NCI-H187 (cell line): ENCODE measurements around the gene MIEF1.
"Not testable (repeated sequence)": the region's sequence is repeated elsewhere in the genome, so short reads cannot be mapped to it uniquely, and the experiment has no call there.

Experiments
- DNase-seq, 2 experiments: peaks; one replicate each; lab custom pipeline; 2025; lab: John Stamatoyannopoulos, UW

Gene MIEF1

DNA sequence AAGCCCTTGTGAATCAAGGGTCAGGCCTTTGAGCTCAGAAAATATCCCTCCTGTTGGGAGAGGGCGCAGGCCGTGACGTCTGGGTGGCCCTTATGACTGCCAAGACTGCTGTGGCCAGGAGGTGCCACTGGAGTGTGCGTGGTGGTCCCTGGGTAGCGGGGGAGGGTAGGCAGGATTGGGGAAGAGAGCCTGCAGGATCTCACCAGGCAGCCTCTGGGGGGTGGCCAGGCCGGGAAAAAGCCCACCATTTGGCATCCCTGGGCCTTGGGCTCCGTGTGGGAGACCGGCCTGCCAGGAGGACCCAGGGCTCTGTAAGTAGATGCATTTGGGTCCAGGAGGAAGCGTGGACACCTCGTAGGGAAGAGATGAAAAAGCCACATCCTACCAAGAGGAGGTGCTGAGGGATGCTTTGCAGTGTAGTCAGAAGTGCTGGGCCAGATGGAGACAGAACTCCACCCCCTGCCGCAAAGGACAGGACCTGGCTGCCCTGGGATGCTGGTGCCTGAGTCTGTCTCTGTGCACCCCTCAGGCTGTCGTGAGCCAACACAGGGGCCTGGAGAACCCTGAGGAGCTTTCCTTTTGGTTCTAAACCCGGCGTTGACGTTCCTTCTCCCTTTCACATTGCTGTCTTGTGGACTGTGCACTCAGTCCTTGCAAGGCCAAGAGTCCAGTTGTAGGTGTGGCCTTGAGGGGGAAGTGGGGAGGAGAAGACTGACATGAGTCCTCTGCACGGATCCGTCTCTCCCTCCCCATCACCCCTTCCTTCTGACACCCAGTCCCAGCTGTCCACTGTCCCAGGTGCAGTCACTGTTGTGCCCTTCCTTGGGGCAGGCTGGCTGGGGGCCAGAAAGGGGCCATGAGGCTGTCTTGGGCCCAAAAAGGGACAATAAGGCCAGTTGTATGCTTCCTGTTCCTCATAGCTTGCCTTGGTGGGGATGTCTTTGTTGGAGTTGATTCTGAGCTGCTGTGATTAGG is 12.7 kb upstream of the MIEF1 start:
- no peak for DNase-seq

DNA sequence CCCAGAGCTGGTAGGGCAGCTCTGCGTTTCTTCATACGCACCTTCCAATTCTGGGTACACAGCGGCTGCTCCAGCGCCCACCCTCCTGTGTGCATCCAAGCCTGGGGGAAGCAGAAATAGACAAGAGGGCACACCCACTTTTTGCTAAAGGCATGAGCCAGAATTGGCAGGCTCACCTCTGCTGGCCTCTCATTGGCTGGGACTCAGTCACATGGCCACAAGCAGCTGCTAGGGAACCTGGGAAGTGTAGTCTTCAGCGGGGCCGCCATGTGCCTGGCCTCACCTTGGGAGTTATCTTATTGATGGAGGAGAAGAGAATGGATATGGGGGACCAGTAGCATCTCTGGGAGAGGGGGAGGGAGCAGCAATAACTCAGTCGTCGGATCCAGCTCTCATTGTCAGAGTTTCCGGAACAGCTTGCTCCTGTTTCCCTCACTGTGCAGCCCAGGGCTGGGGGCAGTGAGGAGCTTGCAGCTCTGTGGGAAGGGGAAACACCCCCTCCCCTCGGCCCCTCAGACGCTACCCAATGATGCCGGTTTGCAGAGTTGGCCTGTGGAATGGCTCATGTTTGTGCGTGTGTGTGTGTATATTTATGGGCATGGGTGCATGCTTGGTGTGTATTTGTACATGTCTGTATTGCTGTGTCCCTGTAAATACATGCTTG is 11.8 kb upstream of the MIEF1 start:
- DNase-seq = peak in 1 of 2 experiments; percentile 74

DNA sequence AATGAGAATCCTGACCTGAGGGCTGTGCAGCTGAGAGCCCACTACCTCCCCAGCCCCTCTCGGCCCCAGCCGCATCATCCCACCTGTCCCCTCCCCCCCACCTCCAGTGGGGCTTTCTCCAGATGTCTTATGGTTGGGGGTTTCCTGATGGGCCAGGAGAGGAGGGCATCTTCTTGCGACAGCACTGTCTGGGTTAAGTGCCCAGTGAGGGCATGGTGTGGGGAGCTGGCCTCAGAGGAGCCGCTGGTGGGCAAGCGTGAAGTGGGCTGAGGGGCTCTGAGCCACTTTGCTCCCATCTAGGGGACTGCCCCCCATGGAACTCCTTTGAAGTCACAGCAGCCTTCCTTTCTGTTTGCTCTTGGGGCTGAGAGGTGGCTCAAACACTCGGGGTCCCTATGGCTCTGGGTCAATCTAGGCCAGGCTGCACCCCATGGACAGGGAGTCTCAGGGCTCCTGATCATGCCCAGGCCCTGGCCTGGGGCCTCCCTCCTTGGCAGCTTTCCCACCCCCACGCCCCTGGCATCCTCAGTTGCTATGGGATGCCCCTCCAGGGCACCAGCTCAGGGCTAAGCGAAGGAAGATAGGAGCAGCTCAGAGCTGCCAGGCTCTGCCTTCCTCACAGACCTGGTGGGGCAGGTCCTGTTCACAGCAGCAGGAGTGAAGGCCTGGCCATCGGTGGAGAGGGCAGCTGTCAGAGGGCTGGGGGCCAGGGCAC is 11.0 kb upstream of the MIEF1 start:
- DNase-seq = no peak

GRCh38 chr22:39491696-39492095 is 10.4 kb upstream of the MIEF1 start:
- DNase-seq = no peak

GRCh38 chr22:39492186-39492585 is 9.9 kb upstream of the MIEF1 start:
- no peak for DNase-seq

DNA sequence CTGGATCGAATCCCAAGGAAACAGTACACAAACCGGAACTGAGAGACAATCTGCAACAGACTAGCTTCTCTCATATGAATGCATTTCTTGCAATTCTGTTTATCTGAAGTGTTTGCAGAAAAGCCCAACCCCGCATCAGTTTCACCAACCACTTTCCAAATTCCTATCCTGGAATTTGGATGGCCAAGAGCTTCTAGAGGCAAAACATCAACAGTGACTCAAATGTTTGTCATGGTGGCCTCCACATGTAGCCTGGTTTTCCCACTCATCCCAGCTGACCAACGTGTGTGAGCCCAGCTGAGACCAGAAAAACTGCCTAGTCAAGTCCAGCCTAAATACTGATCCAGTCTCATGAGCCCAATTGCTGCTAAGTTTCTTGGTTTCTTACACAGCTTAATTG is 8.3 kb upstream of the MIEF1 start:
- DNase-seq = no peak

DNA sequence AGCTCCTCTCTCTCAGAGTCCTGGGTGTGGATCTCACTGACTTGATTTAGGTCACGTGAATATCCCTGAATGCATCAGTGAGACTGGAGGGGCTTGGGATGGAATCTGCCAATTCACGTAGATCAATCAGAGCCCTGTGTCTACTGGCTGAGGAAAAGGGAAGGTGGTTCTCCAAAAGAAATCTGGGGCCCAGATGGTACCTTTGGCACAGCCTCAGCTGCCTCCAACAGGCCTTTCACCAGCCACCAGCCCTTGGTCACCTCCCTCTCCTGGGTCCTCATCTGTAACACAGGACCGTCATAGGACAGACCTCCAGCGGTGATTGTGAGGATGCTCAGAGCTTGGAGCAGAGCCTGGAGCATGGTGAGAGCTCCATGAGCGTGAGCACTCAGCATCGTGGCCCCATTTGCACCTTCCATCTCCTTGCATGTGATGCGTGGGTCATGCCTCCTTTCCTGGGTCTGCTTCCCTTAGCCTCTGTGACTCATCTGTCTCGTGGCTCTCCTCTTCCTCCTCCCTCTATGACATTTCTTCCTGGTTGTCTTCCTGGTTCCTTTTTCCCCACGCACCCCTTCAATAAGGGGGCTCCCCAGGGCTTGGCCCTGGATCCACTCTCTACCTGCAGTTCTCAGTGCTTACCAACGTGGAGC is 7.5 kb upstream of the MIEF1 start:
- DNase-seq = no peak

- no peak for DNase-seq
Observed at GRCh38 chr22:39496131-39496838, 5.8 kb upstream of the MIEF1 start.

DNA sequence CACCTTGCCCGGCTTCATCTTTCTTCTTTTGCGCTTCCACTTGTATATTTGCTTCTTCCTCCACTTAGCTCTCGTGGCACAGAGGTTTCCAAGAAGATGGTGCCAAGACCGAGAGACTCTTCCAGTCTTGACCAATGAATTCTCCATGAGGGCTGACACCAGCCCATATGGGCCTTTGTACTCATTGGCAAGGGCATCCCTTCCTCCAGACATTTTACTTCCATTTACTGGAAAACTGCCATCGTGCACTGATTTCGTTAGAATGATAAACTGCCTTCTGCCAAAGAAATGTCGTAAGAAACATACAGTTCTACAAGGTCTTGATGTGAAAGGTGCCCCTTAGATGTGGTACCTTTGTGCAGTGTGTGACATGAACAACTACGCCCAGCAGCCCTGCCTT is 4.7 kb upstream of the MIEF1 start:
- DNase-seq = no peak

GRCh38 chr22:39498368-39498767 is 3.7 kb upstream of the MIEF1 start:
- DNase-seq = no peak

GRCh38 chr22:39498802-39499201 is 3.3 kb upstream of the MIEF1 start:
- DNase-seq = no peak

DNA sequence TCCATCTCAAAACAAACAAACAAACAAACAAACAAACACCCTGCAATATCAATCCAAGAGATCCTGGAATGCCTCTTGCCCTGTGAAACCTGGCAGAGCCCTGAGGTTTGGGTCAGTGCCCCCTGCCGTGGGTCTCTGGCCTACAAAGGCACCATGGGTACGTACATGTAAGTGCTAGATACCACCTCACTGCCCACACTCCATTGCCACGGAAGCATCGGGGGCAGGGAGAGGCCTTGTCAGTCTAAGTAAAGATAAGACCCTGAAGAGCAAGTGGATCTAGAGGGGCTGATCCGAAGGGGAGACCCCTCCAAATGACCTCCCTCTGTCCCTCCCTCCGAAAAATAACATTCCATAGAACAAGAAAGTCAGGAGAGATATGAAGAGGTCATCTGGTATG is 2.0 kb upstream of the MIEF1 start:
- DNase-seq = no peak

- no peak for DNase-seq
Observed at GRCh38 chr22:39501644-39502108, 414 bp upstream of the MIEF1 start.

GRCh38 chr22:39502789-39503409 is 809 bp downstream of the MIEF1 start:
- DNase-seq = no peak

DNA sequence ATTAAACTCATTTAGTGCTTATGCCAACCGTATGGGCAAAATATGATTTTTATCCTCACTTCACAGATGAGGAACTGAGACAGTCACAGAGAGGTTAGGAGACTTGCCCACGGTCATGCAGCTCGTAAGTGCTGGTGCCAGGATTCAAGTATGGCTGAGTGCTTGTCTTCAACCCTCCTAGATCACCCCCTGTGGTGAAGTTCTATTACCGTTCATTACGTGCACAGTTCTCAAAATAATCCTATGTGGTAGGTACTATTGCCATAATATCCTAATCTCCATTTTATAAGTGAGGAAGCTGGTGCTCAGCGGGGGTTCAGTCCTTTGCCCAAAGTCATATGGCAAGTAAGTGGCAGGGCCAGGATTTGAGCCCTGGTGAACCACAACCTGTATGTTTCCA is 1.5 kb downstream of the MIEF1 start:
- DNase-seq = no peak

- DNase-seq = no peak
Observed at GRCh38 chr22:39504071-39504470, 2.0 kb downstream of the MIEF1 start.

- DNase-seq = not testable (repeated sequence)
Observed at GRCh38 chr22:39507021-39507420, 4.9 kb downstream of the MIEF1 start.

DNA sequence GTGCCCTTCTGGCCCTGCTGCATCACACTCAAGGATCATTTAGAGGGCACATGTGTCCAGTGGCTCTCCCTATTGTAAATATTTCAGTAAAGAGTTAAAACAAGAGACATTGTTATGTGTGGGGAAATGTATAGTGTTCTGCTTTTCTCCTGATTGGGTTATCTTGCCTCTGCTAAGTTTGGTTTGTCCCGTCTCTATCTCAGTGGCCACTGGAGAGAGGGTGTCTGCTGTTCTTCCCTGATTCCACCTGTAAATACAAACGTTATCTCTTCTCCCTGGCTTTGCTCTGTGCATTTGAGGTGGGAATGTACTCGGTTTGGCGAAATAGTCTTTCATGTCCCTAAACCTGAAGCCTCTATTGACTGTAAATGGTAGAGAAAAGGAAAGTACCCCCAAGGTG is 6.3 kb downstream of the MIEF1 start:
- no peak for DNase-seq

DNA sequence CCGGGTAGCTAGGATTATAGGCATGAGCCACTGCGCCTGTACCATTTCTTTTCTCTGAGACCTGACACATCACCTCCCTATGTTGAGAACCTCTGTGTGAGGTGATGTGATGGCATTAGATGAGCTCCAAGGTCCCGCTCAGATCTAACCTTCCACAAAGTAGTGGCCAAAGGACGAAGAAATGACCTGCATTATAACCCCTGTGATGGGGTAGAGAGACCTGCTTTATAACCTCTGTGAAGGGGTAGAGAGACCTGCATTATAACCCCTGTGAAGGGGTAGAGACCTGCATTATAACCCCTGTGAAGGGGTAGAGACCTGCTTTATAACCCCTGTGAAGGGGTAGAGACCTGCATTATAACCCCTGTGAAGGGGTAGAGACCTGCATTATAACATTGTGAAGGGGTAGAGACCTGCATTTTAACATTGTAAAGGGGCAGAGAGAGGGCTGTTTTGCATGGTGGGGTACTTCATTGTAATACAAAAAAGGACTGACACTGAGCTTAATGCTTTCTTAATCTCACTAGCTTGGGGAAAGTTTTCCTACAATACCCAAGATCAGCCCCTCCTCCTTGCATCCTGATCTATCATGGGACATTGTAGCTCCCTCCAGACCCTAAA is 8.5 kb downstream of the MIEF1 start:
- no peak for DNase-seq

- no peak for DNase-seq
Observed at GRCh38 chr22:39511226-39511625, 9.1 kb downstream of the MIEF1 start.
